Adrenal gland (tissue), 5 donors: ENCODE results near the gene RANBP10.

Experiments used
- CTCF ChIP-seq, 6 experiments: fragments of 450-650 bp in 4 of 6; fragments of 200-600 bp in 2 of 6; sonication (generic) in 1 of 6; IDR thresholded peaks; 1 replicate in 5 of 6; 2 replicates in 1 of 6; pipeline versions ENCODE4 v1.5.1 to v1.8.0; 2016 to 2021; ENCODE audit warnings: antibody characterized with exemption in 6 of 6, mild to moderate bottlenecking in 2 of 6, moderate library complexity in 1 of 6
- POLR2A ChIP-seq, 2 donors: fragments of 450-650 bp; IDR thresholded peaks; one replicate each; pipeline ENCODE4 v1.6.1; 2017; ENCODE audit warnings: antibody characterized with exemption in 2 of 2, mild to moderate bottlenecking in 2 of 2, moderate library complexity in 1 of 2
- donor health status: DM: no; HTN: no; CAD: no.

GRCh38 chr16:67676939-67677338 lies 129.4 kb downstream of the RANBP10 start:
- TF ChIP-seq CTCF (IDR thresholded peaks at IDR 0.05) (no peak), POLR2A (IDR thresholded peaks at IDR 0.05) (no peak)
